PC-3 (cell line): Measurements from ENCODE around the gene DVL1. TPM values are rescaled to one million over a fixed set of nuclear protein-coding genes. Genes with fewer than 3 reads are reported as not detected.

Source experiments
- ATAC-seq: fragments of 200-7000 bp; cut with Tn5 transposase; 2 replicates; pipeline ENCODE4 v1.9.1; 2020; ENCODE audit warnings: mild to moderate bottlenecking, moderate library complexity
- BruUV-seq: library from RNA; stranded (reverse); fragments of 400-500 nt; replicated peaks from 2 replicates; lab custom pipeline; 2021; lab: Mats Ljungman, UMichigan
- CTCF ChIA-PET: fragments of 300-600 bp; sonication (Branson Sonifier 250); formaldehyde crosslinking; loops from one replicate; lab custom pipeline; 2022; ENCODE audit warnings: antibody characterized with exemption; lab: Charles Lee
- POLR2A ChIA-PET: fragments of 300-600 bp; sonication (Branson Sonifier 250); formaldehyde crosslinking; loops from one replicate; lab custom pipeline; 2022; ENCODE audit warnings: antibody characterized with exemption; ENCODE audit not compliant: unreplicated experiment; lab: Charles Lee
- DNase-seq: peaks from one replicate; pipeline ENCODE4 v3.0.0-alpha.2; 2015
- H2AFZ ChIP-seq: fragments of 300-600 bp; sonication (generic); 2 replicates; pipeline ENCODE4 v1.6.0; 2016; ENCODE audit warnings: antibody characterized with exemption, low read length
- H3F3A ChIP-seq: fragments of 300-600 bp; sonication (generic); one replicate; pipeline ENCODE4 v1.6.0; 2017; ENCODE audit warnings: antibody characterized with exemption, low read length, control low read depth, mild to moderate bottlenecking; ENCODE audit not compliant: unreplicated experiment
- H3K27ac ChIP-seq: fragments of 300-600 bp; sonication (generic); 2 replicates; pipeline ENCODE4 v1.5.1; 2016; ENCODE audit warnings: mild to moderate bottlenecking, low read length
- H3K27me3 ChIP-seq: fragments of 300-600 bp; sonication (generic); 2 replicates; pipeline ENCODE4 v1.6.1; 2016; ENCODE audit warnings: low read length, mixed read lengths
- H3K36me3 ChIP-seq: fragments of 300-600 bp; sonication (generic); 2 replicates; pipeline ENCODE4 v1.6.1; 2016; ENCODE audit warnings: low read depth, mixed run types, low read length, mixed read lengths
- H3K4me1 ChIP-seq: fragments of 300-600 bp; sonication (generic); 2 replicates; pipeline ENCODE4 v1.5.1; 2016; ENCODE audit warnings: low read length; ENCODE audit not compliant: insufficient read depth
- H3K4me2 ChIP-seq: fragments of 300-600 bp; sonication (generic); 2 replicates; pipeline ENCODE4 v1.6.0; 2016; ENCODE audit warnings: low read length
- H3K4me3 ChIP-seq: fragments of 300-600 bp; sonication (generic); 2 replicates; pipeline ENCODE4 v1.5.1; 2016; ENCODE audit warnings: mild to moderate bottlenecking, low read length, mixed read lengths
- H3K79me2 ChIP-seq: fragments of 300-600 bp; sonication (generic); 2 replicates; pipeline ENCODE4 v1.6.1; 2017; ENCODE audit warnings: low read length, mixed read lengths
- H3K9ac ChIP-seq: fragments of 300-600 bp; sonication (generic); 2 replicates; pipeline ENCODE4 v1.6.0; 2016; ENCODE audit warnings: mild to moderate bottlenecking, low read length
- H3K9me2 ChIP-seq: fragments of 300-600 bp; sonication (generic); replicated peaks from 2 replicates; pipeline ENCODE4 v1.6.1; 2016; ENCODE audit warnings: mixed run types, low read length, mixed read lengths
- H3K9me3 ChIP-seq: fragments of 300-600 bp; sonication (generic); 2 replicates; pipeline ENCODE4 v1.6.1; 2016; ENCODE audit warnings: low read length, mixed read lengths
- H4K20me1 ChIP-seq: fragments of 300-600 bp; sonication (generic); 2 replicates; pipeline ENCODE4 v1.6.1; 2016; ENCODE audit warnings: low read length, mixed read lengths
- CTCF ChIP-seq: fragments of 300-600 bp; sonication (generic); conservative IDR thresholded peaks from 2 replicates; pipeline ENCODE4 v1.5.1; 2017; ENCODE audit warnings: antibody characterized with exemption, low read depth, mild to moderate bottlenecking, low read length
- EZH2 ChIP-seq: fragments of 300-600 bp; sonication (generic); IDR thresholded peaks from one replicate; pipeline ENCODE4 v1.6.1; 2017; ENCODE audit warnings: antibody characterized with exemption, mild to moderate bottlenecking, low read length; ENCODE audit not compliant: unreplicated experiment
- EZH2phosphoT487 ChIP-seq: fragments of 300-600 bp; sonication (generic); IDR thresholded peaks from 2 replicates; pipeline ENCODE4 v1.6.1; 2018; ENCODE audit warnings: mild to moderate bottlenecking, antibody characterized with exemption, low read length, borderline replicate concordance
- intact Hi-C: fragments of 100-400 bp; cut with micrococcal nuclease; formaldehyde crosslinking; loops from 2 replicates; pipeline ENCODE4 v1.9.0; 2023
- total RNA-seq: library from RNA; depleted of rRNA; stranded (reverse); fragments of >200 nt; gene quantifications from 2 replicates; pipeline ENCODE4 v1.2.3, GENCODE V29; 2014

Gene DVL1
- total RNA-seq, 1 experiment from 2014 or later, result 626 TPM

GRCh38 chr1:1390675-1391074 is 41.5 kb upstream of the DVL1 start:
- POLR2A ChIA-PET, result no interaction called here
- Histone ChIP-seq H3K27ac (no peak overlapping the region), H3K36me3 (peaks cover 94% of the 10 kb centered on the region), H2AFZ (no peak overlapping the region), H3K79me2 (peaks cover 74% of the 10 kb centered on the region), H3K9ac (no peak overlapping the region), H3K9me2 (no peaks in the 10 kb centered on the region), H3K4me2 (no peak overlapping the region), H4K20me1 (0 out of 2 replicates have a peak, but pooled peaks cover 11% of the 10 kb centered on the region), H3F3A (no peaks in the 10 kb centered on the region), H3K4me1 (no peaks in the 10 kb centered on the region), H3K27me3 (no peaks in the 10 kb centered on the region), H3K4me3 (no peak overlapping the region), H3K9me3 (no peaks in the 10 kb centered on the region)
- intact Hi-C loops, result no loop called here
- CTCF ChIA-PET, result no interaction called here
- no peak for DNase-seq
- BruUV-seq, result TSS peak; percentile 21
- no peak for TF ChIP-seq EZH2phosphoT487
- ATAC-seq, result no peak

- 0 out of 2 replicates have a peak, but pooled peaks cover under 1% of the 10 kb centered on the region for H4K20me1 ChIP-seq
- no TSS peak for BruUV-seq
- no peak overlapping the region for H3K4me3 ChIP-seq
- TF ChIP-seq EZH2phosphoT487, result no peak
- TF ChIP-seq EZH2, result no peak
- TF ChIP-seq CTCF, result no peak
- no peaks in the 10 kb centered on the region for H3K9me3 ChIP-seq
- no peaks in the 10 kb centered on the region for H3F3A ChIP-seq
- H3K9ac ChIP-seq, result no peak overlapping the region
- H3K4me1 ChIP-seq, result no peaks in the 10 kb centered on the region
- intact Hi-C loops, result no loop called here
- DNase-seq (no peak), ATAC-seq (no peak)
- peaks cover 68% of the 10 kb centered on the region for H3K79me2 ChIP-seq
- H3K9me2 ChIP-seq, result no peaks in the 10 kb centered on the region
- H3K27ac ChIP-seq, result no peak overlapping the region
- no peaks in the 10 kb centered on the region for H3K27me3 ChIP-seq
- ChIA-PET POLR2A (no interaction called here), CTCF (interaction anchor here (0.6 kb wide), 1 partner anchor 118 kb away, joined by 4 read pairs; no protein-coding TSS in a partner anchor)
- H2AFZ ChIP-seq, result no peak overlapping the region
- H3K36me3 ChIP-seq, result peaks cover 83% of the 10 kb centered on the region
- H3K4me2 ChIP-seq, result no peak overlapping the region
Observed at GRCh38 chr1:1388078-1388472, 38.9 kb upstream of the DVL1 start.

GRCh38 chr1:1387098-1388077 is 38.2 kb upstream of the DVL1 start:
- Histone ChIP-seq H3K4me3 (no peak overlapping the region), H3K9me2 (no peaks in the 10 kb centered on the region), H3K4me1 (no peaks in the 10 kb centered on the region), H3F3A (no peaks in the 10 kb centered on the region), H3K27me3 (no peaks in the 10 kb centered on the region), H3K79me2 (peaks cover 70% of the 10 kb centered on the region), H3K27ac (no peak overlapping the region), H3K9ac (no peak overlapping the region), H3K9me3 (no peaks in the 10 kb centered on the region), H2AFZ (no peak overlapping the region), H4K20me1 (no peaks in the 10 kb centered on the region), H3K4me2 (no peak overlapping the region), H3K36me3 (peaks cover 77% of the 10 kb centered on the region)
- no peak for DNase-seq
- CTCF ChIA-PET, result interaction anchor here (0.6 kb wide), 1 partner anchor 118 kb away, joined by 4 read pairs; no protein-coding TSS in a partner anchor
- TF ChIP-seq CTCF (no peak), EZH2 (no peak), EZH2phosphoT487 (no peak)
- POLR2A ChIA-PET, result no interaction called here
- no TSS peak for BruUV-seq
- intact Hi-C loops, result no loop called here
- ATAC-seq, result no peak
